ENCODE results near the gene MPZL3.

Gene MPZL3

DNA sequence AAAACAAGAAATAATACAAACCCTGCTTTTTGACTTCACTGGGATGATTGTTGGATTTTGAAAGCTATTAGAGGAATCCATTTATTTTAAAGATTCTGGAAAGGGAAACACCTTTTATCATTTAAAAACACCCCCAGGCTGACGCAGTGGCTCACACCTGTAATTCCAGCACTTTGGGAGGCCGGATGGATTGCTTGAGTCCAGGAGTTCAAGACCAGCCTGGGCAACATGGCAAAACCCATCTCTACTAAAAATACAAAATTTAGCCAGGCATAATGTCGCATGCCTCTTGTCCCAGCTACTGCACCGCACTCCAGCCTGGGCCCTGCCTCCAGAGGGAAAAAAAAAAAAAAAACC, 75.4 kb downstream of the MPZL3 start:
- no peak for DNase-seq

Measured in CD4-positive, alpha-beta T cell treated with Interleukin-4 for 1 hour (primary cell).